ENCODE data around the gene CHRNE.

Gene CHRNE

GRCh38 chr17:4897785-4898184 lies 5.1 kb downstream of the CHRNE start:
- peak overlapping the region; percentile 67 for H3K27ac ChIP-seq
- TF ChIP-seq, protein P1, sequence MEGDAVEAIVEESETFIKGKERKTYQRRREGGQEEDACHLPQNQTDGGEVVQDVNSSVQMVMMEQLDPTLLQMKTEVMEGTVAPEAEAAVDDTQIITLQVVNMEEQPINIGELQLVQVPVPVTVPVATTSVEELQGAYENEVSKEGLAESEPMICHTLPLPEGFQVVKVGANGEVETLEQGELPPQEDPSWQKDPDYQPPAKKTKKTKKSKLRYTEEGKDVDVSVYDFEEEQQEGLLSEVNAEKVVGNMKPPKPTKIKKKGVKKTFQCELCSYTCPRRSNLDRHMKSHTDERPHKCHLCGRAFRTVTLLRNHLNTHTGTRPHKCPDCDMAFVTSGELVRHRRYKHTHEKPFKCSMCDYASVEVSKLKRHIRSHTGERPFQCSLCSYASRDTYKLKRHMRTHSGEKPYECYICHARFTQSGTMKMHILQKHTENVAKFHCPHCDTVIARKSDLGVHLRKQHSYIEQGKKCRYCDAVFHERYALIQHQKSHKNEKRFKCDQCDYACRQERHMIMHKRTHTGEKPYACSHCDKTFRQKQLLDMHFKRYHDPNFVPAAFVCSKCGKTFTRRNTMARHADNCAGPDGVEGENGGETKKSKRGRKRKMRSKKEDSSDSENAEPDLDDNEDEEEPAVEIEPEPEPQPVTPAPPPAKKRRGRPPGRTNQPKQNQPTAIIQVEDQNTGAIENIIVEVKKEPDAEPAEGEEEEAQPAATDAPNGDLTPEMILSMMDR (conservative IDR thresholded peaks at IDR 0.05; ENCODE audit: low read depth), result no peak
- ChIA-PET POLR2A (ENCODE audit: low non-redundant PET) (no interaction called here), CTCF (no interaction called here)
- no peak for DNase-seq (ENCODE audit: low spot score)

DNA sequence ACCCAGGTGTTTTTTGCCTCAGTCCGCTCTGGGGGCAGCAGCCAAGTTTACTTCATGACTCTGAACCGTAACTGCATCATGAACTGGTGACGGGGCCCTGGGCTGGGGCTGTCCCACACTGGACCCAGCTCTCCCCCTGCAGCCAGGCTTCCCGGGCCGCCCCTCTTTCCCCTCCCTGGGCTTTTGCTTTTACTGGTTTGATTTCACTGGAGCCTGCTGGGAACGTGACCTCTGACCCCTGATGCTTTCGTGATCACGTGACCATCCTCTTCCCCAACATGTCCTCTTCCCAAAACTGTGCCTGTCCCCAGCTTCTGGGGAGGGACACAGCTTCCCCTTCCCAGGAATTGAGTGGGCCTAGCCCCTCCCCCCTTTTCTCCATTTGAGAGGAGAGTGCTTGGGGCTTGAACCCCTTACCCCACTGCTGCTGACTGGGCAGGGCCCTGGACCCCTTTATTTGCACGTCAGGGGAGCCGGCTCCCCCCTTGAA lies 5.7 kb downstream of the CHRNE start:
- POLR2A ChIA-PET (ENCODE audit: low non-redundant PET), result no interaction called here
- CTCF ChIA-PET, result interaction anchor here (0.6 kb wide), 2 partner anchors 34 to 107 kb away, joined by 3 to 4 read pairs; no protein-coding TSS in a partner anchor

GRCh38 chr17:4896332-4897197 lies 6.3 kb downstream of the CHRNE start:
- DNase-seq (ENCODE audit: low spot score), result no peak
- peak overlapping the region; percentile 67 for H3K27ac ChIP-seq
- POLR2A ChIA-PET (ENCODE audit: low non-redundant PET), result no interaction called here
- CTCF ChIA-PET, result interaction anchor here (0.6 to 0.7 kb wide), 4 partner anchors 10 to 198 kb away, joined by 3 to 6 read pairs (median 4); no protein-coding TSS in a partner anchor
- TF ChIP-seq, protein P1 (conservative IDR thresholded peaks at IDR 0.05; ENCODE audit: low read depth), result no peak

More for the DNA sequence above, 5.7 kb downstream of the CHRNE start:
- peak overlapping the region; percentile 67 for H3K27ac ChIP-seq
- TF ChIP-seq, protein P1 (conservative IDR thresholded peaks at IDR 0.05; ENCODE audit: low read depth), result no peak
- no peak for DNase-seq (ENCODE audit: low spot score)

- DNase-seq (ENCODE audit: low spot score), result no peak
- POLR2A ChIA-PET (ENCODE audit: low non-redundant PET), result no interaction called here
- TF ChIP-seq, protein P1 (conservative IDR thresholded peaks at IDR 0.05; ENCODE audit: low read depth), result no peak; the same call in 1 of the 2 replicates
- H3K27ac ChIP-seq, result peak overlapping the region; percentile 67
- CTCF ChIA-PET, result interaction anchor here (0.6 to 0.7 kb wide), 2 partner anchors 10 to 197 kb away, joined by 3 to 6 read pairs; no protein-coding TSS in a partner anchor
Observed at GRCh38 chr17:4895657-4896331, 7.1 kb downstream of the CHRNE start.

GRCh38 chr17:4895121-4895520 lies 7.8 kb downstream of the CHRNE start:
- CTCF ChIA-PET, result no interaction called here
- H3K27ac ChIP-seq, result peak overlapping the region; percentile 1; the same call in 1 of the 2 replicates
- no peak for DNase-seq (ENCODE audit: low spot score)
- POLR2A ChIA-PET (ENCODE audit: low non-redundant PET), result no interaction called here
- TF ChIP-seq, protein P1 (conservative IDR thresholded peaks at IDR 0.05; ENCODE audit: low read depth), result no peak

All from RWPE1 (cell line).